GM12872 (cell line): Measurements from ENCODE around the gene DTD1.

Experiments
- CTCF ChIP-seq: IDR thresholded peaks from 3 replicates; pipeline ENCODE4 v1.5.1; 2011; ENCODE audit warnings: low read depth, mild to moderate bottlenecking, low read length, moderate library complexity; ENCODE audit not compliant: insufficient read depth

Gene DTD1

GRCh38 chr20:18688676-18689075, 100.8 kb downstream of the DTD1 start:
- TF ChIP-seq CTCF = no peak

- TF ChIP-seq CTCF = no peak
Measured at GRCh38 chr20:18689557-18689956, 101.7 kb downstream of the DTD1 start.

- TF ChIP-seq CTCF = no peak
Measured at GRCh38 chr20:18692447-18692846, 104.6 kb downstream of the DTD1 start.

GRCh38 chr20:18694071-18694470, 106.2 kb downstream of the DTD1 start:
- TF ChIP-seq CTCF = no peak

GRCh38 chr20:18695175-18695574, 107.3 kb downstream of the DTD1 start:
- TF ChIP-seq CTCF = no peak

- TF ChIP-seq CTCF = no peak
Measured at GRCh38 chr20:18698735-18699380, 111.0 kb downstream of the DTD1 start.

- no peak for TF ChIP-seq CTCF
Measured at GRCh38 chr20:18701969-18702368, 114.1 kb downstream of the DTD1 start.

- TF ChIP-seq CTCF = no peak
Measured at GRCh38 chr20:18702736-18703135, 114.9 kb downstream of the DTD1 start.
